Hematopoietic multipotent progenitor cell treated with erythropoietin and hydrocortisone succinate and interleukin-3 and kit ligand, for 17 days (in vitro differentiated cells): ENCODE data around the gene CKMT1A.

Experiments
- DNase-seq: peaks from one replicate; pipeline ENCODE4 v3.0.0-alpha.2; 2015; ENCODE audit warnings: low spot score

The CKMT1A gene

GRCh38 chr15:43748376-43748775 lies 54.7 kb downstream of the CKMT1A start:
- DNase-seq: no peak
